PC-3 (cell line): ENCODE results near the gene ARHGEF35. TPM values are rescaled to one million over a fixed set of nuclear protein-coding genes. Genes with fewer than 3 reads are reported as not detected.
A peak's percentile ranks its signal among the peaks of the same experiment; 100 is the strongest.
"Not testable (repeated sequence)": the region's sequence is repeated elsewhere in the genome, so short reads cannot be mapped to it uniquely, and the experiment has no call there.

Experiments
- ATAC-seq: fragments of 200-7000 bp; cut with Tn5 transposase; 2 replicates; pipeline ENCODE4 v1.9.1; 2020; ENCODE audit warnings: mild to moderate bottlenecking, moderate library complexity
- BruUV-seq: library from RNA; stranded (reverse); fragments of 400-500 nt; replicated peaks from 2 replicates; lab custom pipeline; 2021; lab: Mats Ljungman, UMichigan
- CTCF ChIA-PET: fragments of 300-600 bp; sonication (Branson Sonifier 250); formaldehyde crosslinking; loops from one replicate; lab custom pipeline; 2022; ENCODE audit warnings: antibody characterized with exemption; lab: Charles Lee
- POLR2A ChIA-PET: fragments of 300-600 bp; sonication (Branson Sonifier 250); formaldehyde crosslinking; loops from one replicate; lab custom pipeline; 2022; ENCODE audit warnings: antibody characterized with exemption; ENCODE audit not compliant: unreplicated experiment; lab: Charles Lee
- DNase-seq: peaks from one replicate; pipeline ENCODE4 v3.0.0-alpha.2; 2015
- H2AFZ ChIP-seq: fragments of 300-600 bp; sonication (generic); 2 replicates; pipeline ENCODE4 v1.6.0; 2016; ENCODE audit warnings: antibody characterized with exemption, low read length
- H3F3A ChIP-seq: fragments of 300-600 bp; sonication (generic); one replicate; pipeline ENCODE4 v1.6.0; 2017; ENCODE audit warnings: antibody characterized with exemption, low read length, control low read depth, mild to moderate bottlenecking; ENCODE audit not compliant: unreplicated experiment
- H3K27ac ChIP-seq: fragments of 300-600 bp; sonication (generic); 2 replicates; pipeline ENCODE4 v1.5.1; 2016; ENCODE audit warnings: mild to moderate bottlenecking, low read length
- H3K27me3 ChIP-seq: fragments of 300-600 bp; sonication (generic); 2 replicates; pipeline ENCODE4 v1.6.1; 2016; ENCODE audit warnings: low read length, mixed read lengths
- H3K36me3 ChIP-seq: fragments of 300-600 bp; sonication (generic); 2 replicates; pipeline ENCODE4 v1.6.1; 2016; ENCODE audit warnings: low read depth, mixed run types, low read length, mixed read lengths
- H3K4me1 ChIP-seq: fragments of 300-600 bp; sonication (generic); 2 replicates; pipeline ENCODE4 v1.5.1; 2016; ENCODE audit warnings: low read length; ENCODE audit not compliant: insufficient read depth
- H3K4me2 ChIP-seq: fragments of 300-600 bp; sonication (generic); 2 replicates; pipeline ENCODE4 v1.6.0; 2016; ENCODE audit warnings: low read length
- H3K4me3 ChIP-seq: fragments of 300-600 bp; sonication (generic); 2 replicates; pipeline ENCODE4 v1.5.1; 2016; ENCODE audit warnings: mild to moderate bottlenecking, low read length, mixed read lengths
- H3K79me2 ChIP-seq: fragments of 300-600 bp; sonication (generic); 2 replicates; pipeline ENCODE4 v1.6.1; 2017; ENCODE audit warnings: low read length, mixed read lengths
- H3K9ac ChIP-seq: fragments of 300-600 bp; sonication (generic); 2 replicates; pipeline ENCODE4 v1.6.0; 2016; ENCODE audit warnings: mild to moderate bottlenecking, low read length
- H3K9me2 ChIP-seq: fragments of 300-600 bp; sonication (generic); replicated peaks from 2 replicates; pipeline ENCODE4 v1.6.1; 2016; ENCODE audit warnings: mixed run types, low read length, mixed read lengths
- H3K9me3 ChIP-seq: fragments of 300-600 bp; sonication (generic); 2 replicates; pipeline ENCODE4 v1.6.1; 2016; ENCODE audit warnings: low read length, mixed read lengths
- H4K20me1 ChIP-seq: fragments of 300-600 bp; sonication (generic); 2 replicates; pipeline ENCODE4 v1.6.1; 2016; ENCODE audit warnings: low read length, mixed read lengths
- intact Hi-C: fragments of 100-400 bp; cut with micrococcal nuclease; formaldehyde crosslinking; loops from 2 replicates; pipeline ENCODE4 v1.9.0; 2023
- total RNA-seq: library from RNA; depleted of rRNA; stranded (reverse); fragments of >200 nt; gene quantifications from 2 replicates; pipeline ENCODE4 v1.2.3, GENCODE V29; 2014

ARHGEF35 gene
- total RNA-seq, 1 experiment from 2014 or later = 10.8 TPM

- ATAC-seq, H2AFZ ChIP-seq, DNase-seq, H4K20me1 ChIP-seq, BruUV-seq, intact Hi-C loops, H3K4me1 ChIP-seq, H3K9me2 ChIP-seq, H3K4me2 ChIP-seq, H3K9me3 ChIP-seq, CTCF ChIA-PET, H3K36me3 ChIP-seq, H3K9ac ChIP-seq, H3F3A ChIP-seq, POLR2A ChIA-PET, H3K79me2 ChIP-seq, H3K4me3 ChIP-seq, H3K27ac ChIP-seq, H3K27me3 ChIP-seq: not testable (repeated sequence)
Observed at GRCh38 chr7:144205306-144205705, 9.7 kb upstream of the ARHGEF35 start.

- ATAC-seq, H3K27me3 ChIP-seq, H3K36me3 ChIP-seq, DNase-seq, POLR2A ChIA-PET, H4K20me1 ChIP-seq, H3F3A ChIP-seq, H3K9me3 ChIP-seq, H3K27ac ChIP-seq, CTCF ChIA-PET, intact Hi-C loops, BruUV-seq, H3K4me2 ChIP-seq, H3K4me3 ChIP-seq, H2AFZ ChIP-seq, H3K9ac ChIP-seq, H3K79me2 ChIP-seq, H3K4me1 ChIP-seq, H3K9me2 ChIP-seq: not testable (repeated sequence)
Observed at GRCh38 chr7:144203086-144203485, 7.5 kb upstream of the ARHGEF35 start.

GRCh38 chr7:144201978-144202377, 6.3 kb upstream of the ARHGEF35 start:
- H2AFZ ChIP-seq, H3K9me3 ChIP-seq, BruUV-seq, H3K4me2 ChIP-seq, H3K27ac ChIP-seq, H3K4me3 ChIP-seq, H3F3A ChIP-seq, H4K20me1 ChIP-seq, intact Hi-C loops, H3K9ac ChIP-seq, H3K36me3 ChIP-seq, DNase-seq, CTCF ChIA-PET, H3K79me2 ChIP-seq, POLR2A ChIA-PET, ATAC-seq, H3K4me1 ChIP-seq, H3K9me2 ChIP-seq, H3K27me3 ChIP-seq: not testable (repeated sequence)

- not testable (repeated sequence) for BruUV-seq, H3K4me3 ChIP-seq
Observed at GRCh38 chr7:144198934-144199333, 3.3 kb upstream of the ARHGEF35 start.

GRCh38 chr7:144194453-144194852, 1.2 kb downstream of the ARHGEF35 start:
- H3K9me3 ChIP-seq, ATAC-seq, H4K20me1 ChIP-seq, H3K27me3 ChIP-seq, POLR2A ChIA-PET, CTCF ChIA-PET, H3K27ac ChIP-seq, intact Hi-C loops, DNase-seq, H3K9ac ChIP-seq, H2AFZ ChIP-seq, H3K79me2 ChIP-seq, H3K4me1 ChIP-seq, H3K9me2 ChIP-seq, H3K36me3 ChIP-seq, H3K4me2 ChIP-seq, H3K4me3 ChIP-seq, H3F3A ChIP-seq: not testable (repeated sequence)
- TSS peak; percentile 53 for BruUV-seq

More at GRCh38 chr7:144198934-144199333, 3.3 kb upstream of the ARHGEF35 start:
- DNase-seq, H3K9me2 ChIP-seq, intact Hi-C loops, H3K36me3 ChIP-seq, H2AFZ ChIP-seq, H3F3A ChIP-seq, H3K27ac ChIP-seq, H3K9me3 ChIP-seq, H3K4me2 ChIP-seq, CTCF ChIA-PET, POLR2A ChIA-PET, H4K20me1 ChIP-seq, H3K27me3 ChIP-seq, H3K79me2 ChIP-seq, ATAC-seq, H3K9ac ChIP-seq, H3K4me1 ChIP-seq: not testable (repeated sequence)

GRCh38 chr7:144193782-144194181, 1.9 kb downstream of the ARHGEF35 start:
- H3K36me3 ChIP-seq, BruUV-seq, H3F3A ChIP-seq, H3K9me3 ChIP-seq, CTCF ChIA-PET, POLR2A ChIA-PET, H3K9me2 ChIP-seq, H3K27ac ChIP-seq, H3K4me1 ChIP-seq, ATAC-seq, H3K27me3 ChIP-seq, H2AFZ ChIP-seq, intact Hi-C loops, H3K79me2 ChIP-seq, H3K4me2 ChIP-seq, H3K4me3 ChIP-seq, DNase-seq, H3K9ac ChIP-seq, H4K20me1 ChIP-seq: not testable (repeated sequence)

GRCh38 chr7:144188578-144189171, 7.0 kb downstream of the ARHGEF35 start:
- intact Hi-C loops, H3K27ac ChIP-seq, H3K9ac ChIP-seq, DNase-seq, H3K9me3 ChIP-seq, H3K36me3 ChIP-seq, H2AFZ ChIP-seq, H4K20me1 ChIP-seq, H3K9me2 ChIP-seq, CTCF ChIA-PET, POLR2A ChIA-PET, H3K4me2 ChIP-seq, H3F3A ChIP-seq, H3K4me1 ChIP-seq, H3K4me3 ChIP-seq, H3K79me2 ChIP-seq, BruUV-seq, H3K27me3 ChIP-seq: not testable (repeated sequence)
- peak; percentile 71 for ATAC-seq
